AG09309 (cell line): Measurements from ENCODE around the gene NUP85.
"Not testable (repeated sequence)": the region's sequence is repeated elsewhere in the genome, so short reads cannot be mapped to it uniquely, and the experiment has no call there.

Experiments
- DNase-seq: peaks from one replicate; pipeline ENCODE4 v3.0.0-alpha.2; 2010; ENCODE audit warnings: low read depth
- H3K4me3 ChIP-seq: 2 replicates; pipeline ENCODE4 v1.5.1; 2011; ENCODE audit warnings: mild to moderate bottlenecking, low read depth, low read length, moderate library complexity; ENCODE audit not compliant: control insufficient read depth
- CTCF ChIP-seq: IDR thresholded peaks from 2 replicates; pipeline ENCODE4 v1.5.1; 2011; ENCODE audit warnings: mild to moderate bottlenecking, low read depth, low read length, inconsistent platforms; ENCODE audit not compliant: insufficient read depth, control insufficient read depth; ENCODE audit errors: missing control alignments

Gene NUP85

GRCh38 chr17:75205793-75206163 is 299 bp downstream of the NUP85 start:
- no peak for DNase-seq
- peak overlapping the region; percentile 96 for H3K4me3 ChIP-seq
- no peak for TF ChIP-seq CTCF

GRCh38 chr17:75207050-75207407 is 1.6 kb downstream of the NUP85 start:
- DNase-seq: not testable (repeated sequence)
- H3K4me3 ChIP-seq: peak overlapping the region; percentile 96

- no peak overlapping the region for H3K4me3 ChIP-seq
- TF ChIP-seq CTCF: no peak
These were observed 2.3 kb downstream of the NUP85 start for GRCh38 chr17:75207760-75208159.

GRCh38 chr17:75208161-75208560 is 2.7 kb downstream of the NUP85 start:
- no peak for DNase-seq
- no peak overlapping the region for H3K4me3 ChIP-seq
- TF ChIP-seq CTCF: no peak

More at GRCh38 chr17:75207760-75208159, 2.3 kb downstream of the NUP85 start:
- no peak for DNase-seq

- TF ChIP-seq CTCF: no peak
- no peak for DNase-seq
- H3K4me3 ChIP-seq: no peak overlapping the region
These were observed 3.6 kb downstream of the NUP85 start for GRCh38 chr17:75209061-75209460.

- no peak for TF ChIP-seq CTCF
- H3K4me3 ChIP-seq: no peak overlapping the region
- no peak for DNase-seq
These were observed 12.7 kb downstream of the NUP85 start for GRCh38 chr17:75218131-75218530.

- DNase-seq: no peak
- TF ChIP-seq CTCF: no peak
- no peak overlapping the region for H3K4me3 ChIP-seq
These were observed 14.3 kb downstream of the NUP85 start for GRCh38 chr17:75219815-75220214.
